Limb (tissue), 2 donors: ENCODE measurements around the gene PPP1R2B.
"Not testable (repeated sequence)": the region's sequence is repeated elsewhere in the genome, so short reads cannot be mapped to it uniquely, and the experiment has no call there.

Experiments used
- DNase-seq, 2 donors: peaks; one replicate each; pipeline ENCODE4 v3.0.0-alpha.2; 2016; ENCODE audit errors: extremely low spot score in 2 of 2

PPP1R2B gene

GRCh38 chr5:156850206-156850751 is at the start of gene PPP1R2B:
PPP1R2B (plus strand) TSS chr5:156850295; CDS start chr5:156850563, 268 bp downstream.
- DNase-seq = no peak

GRCh38 chr5:156800929-156801328 is 49.2 kb upstream of the PPP1R2B start:
- DNase-seq = no peak

- no peak for DNase-seq
Observed at GRCh38 chr5:156802501-156802900, 47.6 kb upstream of the PPP1R2B start.

- DNase-seq = no peak
Observed at GRCh38 chr5:156803404-156803803, 46.7 kb upstream of the PPP1R2B start.

GRCh38 chr5:156812959-156813358 is 37.1 kb upstream of the PPP1R2B start:
- no peak for DNase-seq

- DNase-seq = no peak
Observed at GRCh38 chr5:156815988-156816599, 34.0 kb upstream of the PPP1R2B start.

- DNase-seq = no peak
Observed at GRCh38 chr5:156819537-156819936, 30.6 kb upstream of the PPP1R2B start.

- DNase-seq = no peak
Observed at GRCh38 chr5:156819967-156820581, 30.0 kb upstream of the PPP1R2B start.

- no peak for DNase-seq
Observed at GRCh38 chr5:156824241-156824640, 25.9 kb upstream of the PPP1R2B start.

- peak in 1 of 2 donors; percentile 72 for DNase-seq
Observed at GRCh38 chr5:156824800-156825199, 25.3 kb upstream of the PPP1R2B start.

GRCh38 chr5:156825688-156826087 is 24.4 kb upstream of the PPP1R2B start:
- DNase-seq = no peak

GRCh38 chr5:156826150-156826549 is 23.9 kb upstream of the PPP1R2B start:
- no peak for DNase-seq

GRCh38 chr5:156834916-156835315 is 15.2 kb upstream of the PPP1R2B start:
- no peak for DNase-seq

GRCh38 chr5:156835905-156836304 is 14.2 kb upstream of the PPP1R2B start:
- no peak for DNase-seq

GRCh38 chr5:156836846-156837245 is 13.2 kb upstream of the PPP1R2B start:
- DNase-seq = peak in 1 of 2 donors; percentile 6

- no peak for DNase-seq
Observed at GRCh38 chr5:156838961-156839360, 11.1 kb upstream of the PPP1R2B start.

- no peak for DNase-seq
Observed at GRCh38 chr5:156841737-156842136, 8.4 kb upstream of the PPP1R2B start.

- DNase-seq = no peak
Observed at GRCh38 chr5:156846914-156847313, 3.2 kb upstream of the PPP1R2B start.

GRCh38 chr5:156848447-156848846 is 1.6 kb upstream of the PPP1R2B start:
- not testable (repeated sequence) for DNase-seq

- DNase-seq = no peak
Observed at GRCh38 chr5:156851880-156852279, 1.8 kb downstream of the PPP1R2B start.

GRCh38 chr5:156853055-156853454 is 3.0 kb downstream of the PPP1R2B start:
- DNase-seq = not testable (repeated sequence)

GRCh38 chr5:156865427-156865826 is 15.3 kb downstream of the PPP1R2B start:
- no peak for DNase-seq

GRCh38 chr5:156870498-156870839 is 20.4 kb downstream of the PPP1R2B start:
- no peak for DNase-seq
